Caco-2 (cell line): Measurements from ENCODE around the gene CASZ1. TPM values are rescaled to one million over a fixed set of nuclear protein-coding genes. Genes with fewer than 3 reads are reported as not detected.

Experiments
- BruUV-seq: library from RNA; stranded (reverse); fragments of 400-500 nt; replicated peaks from 2 replicates; lab custom pipeline; 2021; lab: Mats Ljungman, UMichigan
- CTCF ChIA-PET: fragments of 300-600 bp; sonication (Branson Sonifier 250); formaldehyde crosslinking; loops from one replicate; lab custom pipeline; 2022; ENCODE audit warnings: antibody characterized with exemption; lab: Charles Lee
- POLR2A ChIA-PET: fragments of 300-600 bp; sonication (Branson Sonifier 250); formaldehyde crosslinking; loops from one replicate; lab custom pipeline; 2022; ENCODE audit warnings: antibody characterized with exemption; lab: Charles Lee
- DNase-seq, 2 experiments: peaks; one replicate each; pipeline versions ENCODE4 v3.0.0 to v3.0.0-alpha.2; 2020 to 2022
- H3K27me3 ChIP-seq: replicated peaks from 2 replicates; pipeline ENCODE4 v1.6.0; 2011; ENCODE audit warnings: low read length; ENCODE audit not compliant: control insufficient read depth, insufficient read depth
- H3K36me3 ChIP-seq: 2 replicates; pipeline ENCODE4 v1.5.1; 2011; ENCODE audit warnings: low read length; ENCODE audit not compliant: control insufficient read depth, insufficient read depth
- H3K4me1 ChIP-seq: fragments of 250-450 bp; sonication (Bioruptor Pico); 2 replicates; pipeline ENCODE4 v1.5.1; 2020; ENCODE audit warnings: mild to moderate bottlenecking
- H3K4me3 ChIP-seq: 2 replicates; pipeline ENCODE4 v1.5.1; 2011; ENCODE audit warnings: low read depth, mild to moderate bottlenecking, control low read depth, low read length
- H3K9me3 ChIP-seq: fragments of 250-450 bp; sonication (Bioruptor Pico); 2 replicates; pipeline ENCODE4 v1.5.1; 2020; ENCODE audit warnings: mild to moderate bottlenecking, moderate library complexity
- H3K27ac Mint-ChIP-seq: one replicate; pipeline ENCODE4 v1.8.0; 2022; ENCODE audit warnings: mixed read lengths; ENCODE audit not compliant: unreplicated experiment
- H3K27me3 Mint-ChIP-seq: one replicate; pipeline ENCODE4 v1.8.0; 2022; ENCODE audit warnings: mixed read lengths; ENCODE audit not compliant: insufficient read depth, unreplicated experiment
- H3K36me3 Mint-ChIP-seq: one replicate; pipeline ENCODE4 v1.8.0; 2022; ENCODE audit warnings: mild to moderate bottlenecking, mixed read lengths; ENCODE audit not compliant: insufficient read depth, unreplicated experiment
- H3K4me1 Mint-ChIP-seq: one replicate; pipeline ENCODE4 v1.8.0; 2022; ENCODE audit warnings: low read depth, mixed read lengths; ENCODE audit not compliant: unreplicated experiment
- H3K4me3 Mint-ChIP-seq: one replicate; pipeline ENCODE4 v1.8.0; 2022; ENCODE audit warnings: mild to moderate bottlenecking, moderate library complexity, mixed read lengths; ENCODE audit not compliant: unreplicated experiment
- H3K9me3 Mint-ChIP-seq: one replicate; pipeline ENCODE4 v1.8.0; 2022; ENCODE audit warnings: mixed read lengths; ENCODE audit not compliant: unreplicated experiment
- intact Hi-C: fragments of 100-400 bp; cut with micrococcal nuclease; formaldehyde crosslinking; loops from one replicate; pipeline ENCODE4 v1.10.0; 2022; ENCODE audit not compliant: unreplicated experiment
- total RNA-seq: library from RNA; stranded (reverse); gene quantifications from 2 replicates; pipeline ENCODE4 v1.2.3, GENCODE V29; 2022
- TF ChIP-seq, protein P1 (sequence below), 2 experiments: fragments of 200-600 bp in 1 of 2; IDR thresholded peaks; 1 replicate in 1 of 2; 2 replicates in 1 of 2; pipeline versions ENCODE4 v1.5.1 to v1.8.0; 2011 to 2022; ENCODE audit warnings: antibody characterized with exemption in 1 of 2, control low read depth in 1 of 2, inconsistent platforms in 1 of 2, low read depth in 1 of 2, low read length in 1 of 2, mild to moderate bottlenecking in 1 of 2, moderate library complexity in 1 of 2; ENCODE audit not compliant: insufficient read depth in 1 of 2, severe bottlenecking in 1 of 2, unreplicated experiment in 1 of 2

CASZ1 gene
- total RNA-seq, 1 experiment from 2014 or later, result 10.9 TPM

DNA sequence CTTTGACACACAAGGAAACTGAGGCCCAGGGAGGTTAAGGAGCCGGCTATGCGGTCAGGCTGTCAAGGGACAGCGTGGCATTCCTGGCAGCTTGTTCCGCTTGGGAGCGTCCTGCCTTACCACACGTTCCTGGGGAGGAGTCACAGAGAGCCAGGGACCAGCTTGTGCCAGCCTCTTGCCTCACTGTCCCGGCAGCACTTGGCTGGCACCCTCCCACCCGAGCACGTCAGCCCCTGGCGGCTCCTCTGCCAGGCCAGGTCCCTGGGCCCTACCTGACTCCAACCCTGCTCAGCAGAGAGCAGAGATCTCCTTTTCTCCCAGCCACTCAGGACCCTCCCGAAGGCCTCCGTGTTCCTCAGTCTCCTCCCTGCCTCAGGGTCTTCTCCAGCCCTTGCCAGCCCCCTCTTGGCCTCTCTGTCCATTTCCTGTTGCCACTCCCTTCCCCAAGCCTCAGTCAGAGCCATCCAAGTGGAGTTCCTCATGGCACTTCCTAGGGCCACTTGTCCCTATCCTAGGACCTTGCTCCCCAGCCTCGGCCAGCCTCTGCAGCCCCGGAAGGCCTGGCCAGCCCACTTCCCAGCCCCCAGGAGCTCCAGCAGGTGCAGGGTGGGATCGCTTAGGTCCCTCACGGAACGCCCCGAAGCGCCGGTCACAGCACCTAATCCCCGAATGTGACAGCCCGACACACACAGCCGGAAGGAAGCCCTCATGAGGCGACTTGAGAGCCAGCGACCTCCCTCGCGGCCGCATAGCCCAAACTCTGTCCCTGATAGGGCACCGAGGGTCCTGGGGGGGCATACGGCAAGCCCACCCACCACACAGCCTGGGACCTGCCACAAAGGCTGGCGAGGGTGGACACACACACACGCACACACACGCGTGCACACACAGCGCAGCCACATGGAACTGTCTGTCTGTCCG lies 130.3 kb downstream of the CASZ1 start:
- no peaks in the 10 kb centered on the region for H3K36me3 ChIP-seq
- ChIA-PET CTCF (no interaction called here), POLR2A (no interaction called here)
- H3K4me1 Mint-ChIP-seq, result no peaks in the 10 kb centered on the region
- H3K9me3 ChIP-seq, result no peaks in the 10 kb centered on the region
- DNase-seq, result no peak
- H3K36me3 Mint-ChIP-seq, result no peaks in the 10 kb centered on the region
- H3K4me3 ChIP-seq, result no peak overlapping the region
- no peak overlapping the region for H3K4me3 Mint-ChIP-seq
- no peak overlapping the region for H3K27ac Mint-ChIP-seq
- TF ChIP-seq, protein P1, sequence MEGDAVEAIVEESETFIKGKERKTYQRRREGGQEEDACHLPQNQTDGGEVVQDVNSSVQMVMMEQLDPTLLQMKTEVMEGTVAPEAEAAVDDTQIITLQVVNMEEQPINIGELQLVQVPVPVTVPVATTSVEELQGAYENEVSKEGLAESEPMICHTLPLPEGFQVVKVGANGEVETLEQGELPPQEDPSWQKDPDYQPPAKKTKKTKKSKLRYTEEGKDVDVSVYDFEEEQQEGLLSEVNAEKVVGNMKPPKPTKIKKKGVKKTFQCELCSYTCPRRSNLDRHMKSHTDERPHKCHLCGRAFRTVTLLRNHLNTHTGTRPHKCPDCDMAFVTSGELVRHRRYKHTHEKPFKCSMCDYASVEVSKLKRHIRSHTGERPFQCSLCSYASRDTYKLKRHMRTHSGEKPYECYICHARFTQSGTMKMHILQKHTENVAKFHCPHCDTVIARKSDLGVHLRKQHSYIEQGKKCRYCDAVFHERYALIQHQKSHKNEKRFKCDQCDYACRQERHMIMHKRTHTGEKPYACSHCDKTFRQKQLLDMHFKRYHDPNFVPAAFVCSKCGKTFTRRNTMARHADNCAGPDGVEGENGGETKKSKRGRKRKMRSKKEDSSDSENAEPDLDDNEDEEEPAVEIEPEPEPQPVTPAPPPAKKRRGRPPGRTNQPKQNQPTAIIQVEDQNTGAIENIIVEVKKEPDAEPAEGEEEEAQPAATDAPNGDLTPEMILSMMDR (IDR thresholded peaks at IDR 0.05; ENCODE audit: insufficient read depth in 1 of 2, low read depth in 1 of 2, low read length in 1 of 2, severe bottlenecking in 1 of 2, unreplicated experiment in 1 of 2), result no peak
- H3K27me3 ChIP-seq, result no peaks in the 10 kb centered on the region
- no peaks in the 10 kb centered on the region for H3K27me3 Mint-ChIP-seq
- intact Hi-C loops, result no loop called here
- no peaks in the 10 kb centered on the region for H3K9me3 Mint-ChIP-seq
- H3K4me1 ChIP-seq, result no peaks in the 10 kb centered on the region
- BruUV-seq, result no TSS peak

DNA sequence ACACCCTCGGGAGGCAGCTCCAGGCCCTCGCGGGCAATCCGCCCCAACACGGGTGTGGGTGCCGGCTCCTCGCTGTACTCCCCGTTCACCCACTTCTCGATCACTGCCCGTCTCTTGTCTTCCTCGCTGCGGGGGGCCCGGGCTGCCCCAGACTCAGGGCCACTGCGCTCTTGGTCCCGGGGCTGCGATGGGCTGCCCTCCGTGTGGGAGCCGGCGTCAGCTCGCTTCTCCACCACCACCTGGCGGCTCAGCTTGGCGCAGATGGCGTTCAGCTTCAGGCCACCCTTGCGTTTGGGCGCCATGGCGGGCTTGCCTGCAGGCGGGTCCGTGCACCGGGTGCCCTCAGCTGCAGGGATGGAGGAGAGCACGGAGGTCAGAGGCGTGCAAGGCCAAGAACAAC lies 131.2 kb downstream of the CASZ1 start:
- no TSS peak for BruUV-seq
- CTCF ChIA-PET, result no interaction called here
- H3K36me3 ChIP-seq, result no peaks in the 10 kb centered on the region
- no peaks in the 10 kb centered on the region for H3K27me3 ChIP-seq
- H3K9me3 Mint-ChIP-seq, result no peaks in the 10 kb centered on the region
- no peak overlapping the region for H3K4me3 Mint-ChIP-seq
- no peaks in the 10 kb centered on the region for H3K4me1 ChIP-seq
- no peak overlapping the region for H3K4me3 ChIP-seq
- no peak for DNase-seq
- intact Hi-C loops, result no loop called here
- H3K27ac Mint-ChIP-seq, result no peak overlapping the region
- H3K4me1 Mint-ChIP-seq, result no peaks in the 10 kb centered on the region
- POLR2A ChIA-PET, result no interaction called here
- H3K9me3 ChIP-seq, result no peaks in the 10 kb centered on the region
- no peaks in the 10 kb centered on the region for H3K27me3 Mint-ChIP-seq
- no peaks in the 10 kb centered on the region for H3K36me3 Mint-ChIP-seq
- TF ChIP-seq, protein P1 (IDR thresholded peaks at IDR 0.05; ENCODE audit: insufficient read depth in 1 of 2, low read depth in 1 of 2, low read length in 1 of 2, severe bottlenecking in 1 of 2, unreplicated experiment in 1 of 2), result no peak

DNA sequence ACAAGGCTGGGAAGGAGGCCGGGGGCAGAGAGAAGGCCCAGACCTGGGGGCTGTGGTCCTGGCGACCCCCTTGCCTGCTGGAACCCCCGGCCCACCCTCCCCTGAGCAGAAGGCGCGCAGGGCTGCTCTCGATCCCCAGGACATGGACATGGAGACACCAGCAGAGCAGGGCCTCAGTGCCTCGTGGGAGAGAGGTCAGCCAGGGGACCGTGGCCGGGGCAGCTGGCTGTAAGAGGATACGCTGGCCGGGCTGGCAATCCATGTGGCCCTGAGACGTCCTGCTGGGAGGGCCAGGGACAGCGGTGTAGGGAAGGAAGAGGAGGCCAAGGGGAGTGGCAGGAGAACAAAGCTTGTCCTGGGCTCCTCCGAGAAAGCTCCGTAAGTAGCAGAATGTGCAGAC lies 132.2 kb downstream of the CASZ1 start:
- Mint-ChIP-seq H3K27ac (no peak overlapping the region), H3K4me3 (no peak overlapping the region), H3K27me3 (no peaks in the 10 kb centered on the region), H3K4me1 (no peaks in the 10 kb centered on the region), H3K36me3 (no peaks in the 10 kb centered on the region), H3K9me3 (no peaks in the 10 kb centered on the region)
- no peaks in the 10 kb centered on the region for H3K36me3 ChIP-seq
- POLR2A ChIA-PET, result no interaction called here
- CTCF ChIA-PET, result no interaction called here
- H3K4me1 ChIP-seq, result no peaks in the 10 kb centered on the region
- intact Hi-C loops, result no loop called here
- DNase-seq, result no peak
- TF ChIP-seq, protein P1 (IDR thresholded peaks at IDR 0.05; ENCODE audit: insufficient read depth in 1 of 2, low read depth in 1 of 2, low read length in 1 of 2, severe bottlenecking in 1 of 2, unreplicated experiment in 1 of 2), result no peak
- H3K27me3 ChIP-seq, result no peaks in the 10 kb centered on the region
- BruUV-seq, result no TSS peak
- H3K4me3 ChIP-seq, result no peak overlapping the region
- H3K9me3 ChIP-seq, result no peaks in the 10 kb centered on the region
